EL (cell line): ENCODE results near the gene CST6.
A peak's percentile ranks its signal among the peaks of the same experiment; 100 is the strongest.

Experiments
- DNase-seq: peaks from one replicate; pipeline ENCODE4 v3.0.0-alpha.2; 2016

CST6 gene

GRCh38 chr11:66011785-66012303 is at the start of gene CST6:
TSS of gene CST6 (plus strand) at chr11:66012008. CDS start at chr11:66012045, 37 bp downstream.
- no peak for DNase-seq

GRCh38 chr11:65962141-65962564 is 49.7 kb upstream of the CST6 start:
- no peak for DNase-seq

- DNase-seq, result no peak
Observed at GRCh38 chr11:65964906-65965305, 46.9 kb upstream of the CST6 start.

- no peak for DNase-seq
Observed at GRCh38 chr11:65965986-65966762, 45.6 kb upstream of the CST6 start.

- DNase-seq, result no peak
Observed at GRCh38 chr11:65967329-65967934, 44.4 kb upstream of the CST6 start.

- no peak for DNase-seq
Observed at GRCh38 chr11:65968600-65969482, 43.0 kb upstream of the CST6 start.

GRCh38 chr11:65972116-65972515 is 39.7 kb upstream of the CST6 start:
- no peak for DNase-seq

GRCh38 chr11:65973439-65974110 is 38.2 kb upstream of the CST6 start:
- peak; percentile 46 for DNase-seq

- no peak for DNase-seq
Observed at GRCh38 chr11:65975771-65976170, 36.0 kb upstream of the CST6 start.

- no peak for DNase-seq
Observed at GRCh38 chr11:65976216-65977176, 35.3 kb upstream of the CST6 start.

- no peak for DNase-seq
Observed at GRCh38 chr11:65977621-65978390, 34.0 kb upstream of the CST6 start.

- no peak for DNase-seq
Observed at GRCh38 chr11:65978391-65979238, 33.2 kb upstream of the CST6 start.

- no peak for DNase-seq
Observed at GRCh38 chr11:65979261-65979759, 32.5 kb upstream of the CST6 start.

GRCh38 chr11:65981101-65981740 is 30.6 kb upstream of the CST6 start:
- no peak for DNase-seq

- DNase-seq, result no peak
Observed at GRCh38 chr11:65981972-65982823, 29.6 kb upstream of the CST6 start.

- no peak for DNase-seq
Observed at GRCh38 chr11:65982824-65983588, 28.8 kb upstream of the CST6 start.

GRCh38 chr11:65983589-65983987 is 28.2 kb upstream of the CST6 start:
- no peak for DNase-seq
